ENCODE results near the gene ZNF576. TPM values are rescaled to one million over a fixed set of nuclear protein-coding genes. Genes with fewer than 3 reads are reported as not detected.
A peak's percentile ranks its signal among the peaks of the same experiment; 100 is the strongest.

The ZNF576 gene
- total RNA-seq, 1 donor = 3.9 TPM

GRCh38 chr19:43606569-43607229, 10.3 kb downstream of the ZNF576 start:
- H3K4me3 ChIP-seq (ENCODE audit: low read length) = no peak overlapping the region
- no peaks in the 10 kb centered on the region for H3K4me1 ChIP-seq (ENCODE audit: insufficient read depth, low read length)
- H3K9me3 ChIP-seq (ENCODE audit: low read depth, low read length) = no peaks in the 10 kb centered on the region
- no peaks in the 10 kb centered on the region for H3K27me3 ChIP-seq (ENCODE audit: insufficient read depth, low read length)

- Histone ChIP-seq H3K27me3 (ENCODE audit: insufficient read depth, low read length) (no peaks in the 10 kb centered on the region), H3K9me3 (ENCODE audit: low read depth, low read length) (no peaks in the 10 kb centered on the region), H3K4me3 (ENCODE audit: low read length) (no peak overlapping the region), H3K4me1 (ENCODE audit: insufficient read depth, low read length) (no peaks in the 10 kb centered on the region)
These were observed 11.1 kb downstream of the ZNF576 start for GRCh38 chr19:43607238-43608205.

GRCh38 chr19:43609872-43610271, 13.5 kb downstream of the ZNF576 start:
- no peaks in the 10 kb centered on the region for H3K4me1 ChIP-seq (ENCODE audit: insufficient read depth, low read length)
- H3K9me3 ChIP-seq (ENCODE audit: low read depth, low read length) = no peaks in the 10 kb centered on the region
- H3K4me3 ChIP-seq (ENCODE audit: low read length) = no peak overlapping the region
- H3K27me3 ChIP-seq (ENCODE audit: insufficient read depth, low read length) = no peaks in the 10 kb centered on the region

GRCh38 chr19:43610493-43610892, 14.1 kb downstream of the ZNF576 start:
- Histone ChIP-seq H3K27me3 (ENCODE audit: insufficient read depth, low read length) (no peaks in the 10 kb centered on the region), H3K4me3 (ENCODE audit: low read length) (no peak overlapping the region), H3K9me3 (ENCODE audit: low read depth, low read length) (no peaks in the 10 kb centered on the region), H3K4me1 (ENCODE audit: insufficient read depth, low read length) (no peaks in the 10 kb centered on the region)

- Histone ChIP-seq H3K4me1 (ENCODE audit: insufficient read depth, low read length) (no peaks in the 10 kb centered on the region), H3K9me3 (ENCODE audit: low read depth, low read length) (no peaks in the 10 kb centered on the region), H3K27me3 (ENCODE audit: insufficient read depth, low read length) (no peaks in the 10 kb centered on the region), H3K4me3 (ENCODE audit: low read length) (no peak within 1 kb of the TSS)
These were observed 15.4 kb downstream of the ZNF576 start, which contains the start of gene SRRM5 for GRCh38 chr19:43611788-43612187. SRRM5 (plus strand) TSS chr19:43612088; CDS start chr19:43612122, 34 bp downstream.

GRCh38 chr19:43612374-43612773, 16.0 kb downstream of the ZNF576 start:
- Histone ChIP-seq H3K27me3 (ENCODE audit: insufficient read depth, low read length) (no peaks in the 10 kb centered on the region), H3K4me3 (ENCODE audit: low read length) (no peak overlapping the region), H3K9me3 (ENCODE audit: low read depth, low read length) (no peaks in the 10 kb centered on the region)

GRCh38 chr19:43616306-43616705, 19.9 kb downstream of the ZNF576 start:
- Histone ChIP-seq H3K9me3 (ENCODE audit: low read depth, low read length) (no peaks in the 10 kb centered on the region), H3K27me3 (ENCODE audit: insufficient read depth, low read length) (no peaks in the 10 kb centered on the region), H3K4me3 (ENCODE audit: low read length) (no peak overlapping the region), H3K4me1 (ENCODE audit: insufficient read depth, low read length) (peaks cover 18% of the 10 kb centered on the region)

More at GRCh38 chr19:43612374-43612773, 16.0 kb downstream of the ZNF576 start:
- no peaks in the 10 kb centered on the region for H3K4me1 ChIP-seq (ENCODE audit: insufficient read depth, low read length)

GRCh38 chr19:43616954-43617353, 20.6 kb downstream of the ZNF576 start:
- H3K9me3 ChIP-seq (ENCODE audit: low read depth, low read length) = no peaks in the 10 kb centered on the region
- no peaks in the 10 kb centered on the region for H3K27me3 ChIP-seq (ENCODE audit: insufficient read depth, low read length)
- H3K4me3 ChIP-seq (ENCODE audit: low read length) = no peak overlapping the region
- H3K4me1 ChIP-seq (ENCODE audit: insufficient read depth, low read length) = peaks cover 18% of the 10 kb centered on the region

GRCh38 chr19:43618921-43619261, 22.5 kb downstream of the ZNF576 start:
- Histone ChIP-seq H3K4me1 (ENCODE audit: insufficient read depth, low read length) (peaks cover 18% of the 10 kb centered on the region), H3K9me3 (ENCODE audit: low read depth, low read length) (no peaks in the 10 kb centered on the region), H3K27me3 (ENCODE audit: insufficient read depth, low read length) (no peaks in the 10 kb centered on the region), H3K4me3 (ENCODE audit: low read length) (peak overlapping the region; percentile 75)

- Histone ChIP-seq H3K4me3 (ENCODE audit: low read length) (peak within 1 kb of the TSS; percentile 75), H3K4me1 (ENCODE audit: insufficient read depth, low read length) (peaks cover 18% of the 10 kb centered on the region), H3K27me3 (ENCODE audit: insufficient read depth, low read length) (no peaks in the 10 kb centered on the region), H3K9me3 (ENCODE audit: low read depth, low read length) (no peaks in the 10 kb centered on the region)
These were observed 23.1 kb downstream of the ZNF576 start, which contains the start of gene ZNF428 for GRCh38 chr19:43619262-43620060. ZNF428 (minus strand) TSS chr19:43619629; CDS start chr19:43614304, 5,325 bp downstream.

- H3K4me1 ChIP-seq (ENCODE audit: insufficient read depth, low read length) = peaks cover 22% of the 10 kb centered on the region
- no peaks in the 10 kb centered on the region for H3K9me3 ChIP-seq (ENCODE audit: low read depth, low read length)
- no peaks in the 10 kb centered on the region for H3K27me3 ChIP-seq (ENCODE audit: insufficient read depth, low read length)
- H3K4me3 ChIP-seq (ENCODE audit: low read length) = peak overlapping the region; percentile 75
These were observed 23.9 kb downstream of the ZNF576 start for GRCh38 chr19:43620061-43621001.

GRCh38 chr19:43622070-43622469, 25.7 kb downstream of the ZNF576 start:
- Histone ChIP-seq H3K27me3 (ENCODE audit: insufficient read depth, low read length) (no peaks in the 10 kb centered on the region), H3K4me3 (ENCODE audit: low read length) (no peak overlapping the region), H3K4me1 (ENCODE audit: insufficient read depth, low read length) (peaks cover 22% of the 10 kb centered on the region), H3K9me3 (ENCODE audit: low read depth, low read length) (no peaks in the 10 kb centered on the region)

GRCh38 chr19:43622956-43623355, 26.6 kb downstream of the ZNF576 start:
- H3K4me3 ChIP-seq (ENCODE audit: low read length) = no peak overlapping the region
- H3K4me1 ChIP-seq (ENCODE audit: insufficient read depth, low read length) = peaks cover 22% of the 10 kb centered on the region
- no peaks in the 10 kb centered on the region for H3K9me3 ChIP-seq (ENCODE audit: low read depth, low read length)

More at GRCh38 chr19:43622956-43623355, 26.6 kb downstream of the ZNF576 start:
- no peaks in the 10 kb centered on the region for H3K27me3 ChIP-seq (ENCODE audit: insufficient read depth, low read length)
